A549 (cell line): Measurements from ENCODE around the gene NIPAL1. TPM values are rescaled to one million over a fixed set of nuclear protein-coding genes. Genes with fewer than 3 reads are reported as not detected.
"Not testable (repeated sequence)": the region's sequence is repeated elsewhere in the genome, so short reads cannot be mapped to it uniquely, and the experiment has no call there.

ENCODE experiments used
- ATAC-seq, 2 experiments: fragments of 200-7000 bp in 1 of 2; fragments of >200 bp in 1 of 2; cut with Nextera tagmentation in 1 of 2; cut with Tn5 transposase in 1 of 2; 3 replicates each; pipeline versions ENCODE4 v1.8.0 to v1.9.1; 2018 to 2020; ENCODE audit warnings: mild to moderate bottlenecking in 1 of 2, moderate library complexity in 1 of 2
- CTCF ChIA-PET: fragments of 300-600 bp; sonication (Branson Sonifier 250); formaldehyde crosslinking; extraction: SDS; loops from one replicate; lab custom pipeline; 2021; ENCODE audit warnings: antibody characterized with exemption, inconsistent platforms; lab: Yijun Ruan, JAX
- POLR2A ChIA-PET: fragments of 350-600 bp; formaldehyde crosslinking; extraction: SDS; loops from one replicate; lab custom pipeline; 2021; ENCODE audit warnings: antibody characterized with exemption, inconsistent platforms; lab: Yijun Ruan, JAX
- DNase-seq, 2 experiments: peaks; one replicate each; pipeline versions ENCODE4 v3.0.0 to v3.0.0-alpha.2; 2011 to 2016; ENCODE audit warnings: low read depth in 1 of 2, low spot score in 1 of 2
- FAIRE-seq: peaks from 2 replicates; lab custom pipeline; 2011; peaks lifted over from hg19 to GRCh38; lab: Jason Lieb, UNC
- H3K27ac ChIP-seq, 2 experiments: fragments of >200 bp; sonication (Bioruptor Twin); formaldehyde crosslinking; 3 replicates each; pipeline ENCODE4 v1.5.1; 2016 to 2017
- H3K4me1 ChIP-seq: fragments of >200 bp; sonication (Bioruptor Twin); formaldehyde crosslinking; 3 replicates; pipeline ENCODE4 v1.6.1; 2016
- H3K4me2 ChIP-seq: fragments of >200 bp; sonication (Bioruptor Twin); formaldehyde crosslinking; 3 replicates; pipeline ENCODE4 v1.6.1; 2016
- H3K4me3 ChIP-seq: fragments of >200 bp; sonication (Bioruptor Twin); formaldehyde crosslinking; 3 replicates; pipeline ENCODE4 v1.5.1; 2016
- H3K9me3 ChIP-seq: fragments of >200 bp; sonication (Bioruptor Twin); formaldehyde crosslinking; 3 replicates; pipeline ENCODE4 v1.6.1; 2016
- CHD4 ChIP-seq: fragments of 200-600 bp; sonication (generic); IDR thresholded peaks from 2 replicates; pipeline ENCODE4 v1.6.1; 2016; ENCODE audit warnings: antibody characterized with exemption, mild to moderate bottlenecking, borderline replicate concordance
- EP300 ChIP-seq, 2 experiments: fragments of >200 bp; sonication (Bioruptor Twin); formaldehyde crosslinking; IDR thresholded peaks; 2 replicates in 1 of 2; 3 replicates in 1 of 2; pipeline ENCODE4 v1.6.1; 2016 to 2017
- ESRRA ChIP-seq: fragments of 150-350 bp; IDR thresholded peaks from 2 replicates; pipeline ENCODE4 v1.6.1; 2014; ENCODE audit warnings: mild to moderate bottlenecking, low read length, borderline replicate concordance
- GATA3 ChIP-seq: IDR thresholded peaks from 2 replicates; pipeline ENCODE4 v1.6.1; 2012; ENCODE audit warnings: borderline replicate concordance
- HOXA7 ChIP-seq: fragments of 250-450 bp; sonication (Bioruptor Pico); IDR thresholded peaks from 2 replicates; pipeline ENCODE4 v1.5.0; 2020; ENCODE audit warnings: mild to moderate bottlenecking, moderate library complexity
- HOXB5 ChIP-seq: fragments of 250-450 bp; sonication (Bioruptor Pico); IDR thresholded peaks from 2 replicates; pipeline ENCODE4 v1.5.0; 2020; ENCODE audit warnings: mild to moderate bottlenecking, moderate library complexity
- JUN ChIP-seq, 2 experiments: fragments of >200 bp; sonication (Bioruptor Twin); formaldehyde crosslinking; IDR thresholded peaks; 2 replicates in 1 of 2; 3 replicates in 1 of 2; pipeline ENCODE4 v1.6.1; 2016 to 2017
- JUNB ChIP-seq: fragments of >200 bp; sonication (Bioruptor Twin); formaldehyde crosslinking; IDR thresholded peaks from 2 replicates; pipeline ENCODE4 v1.6.1; 2016
- KDM5A ChIP-seq: fragments of 200-600 bp; sonication (generic); IDR thresholded peaks from 2 replicates; pipeline ENCODE4 v1.6.1; 2016; ENCODE audit warnings: antibody characterized with exemption, mild to moderate bottlenecking
- PHF8 ChIP-seq: fragments of 200-600 bp; sonication (generic); IDR thresholded peaks from 2 replicates; pipeline ENCODE4 v1.6.1; 2016; ENCODE audit warnings: low read depth, mild to moderate bottlenecking, antibody characterized with exemption, moderate library complexity, borderline replicate concordance
- POLR2A ChIP-seq: IDR thresholded peaks from 2 replicates; pipeline ENCODE4 v1.6.1; 2012; ENCODE audit warnings: mild to moderate bottlenecking, low read length
- RNF2 ChIP-seq: fragments of 200-600 bp; sonication (generic); IDR thresholded peaks from 2 replicates; pipeline ENCODE4 v1.6.1; 2016; ENCODE audit warnings: low read depth, mild to moderate bottlenecking, antibody characterized with exemption, moderate library complexity, borderline replicate concordance
- ZC3H11A ChIP-seq: fragments of 450-650 bp; IDR thresholded peaks from 2 replicates; pipeline ENCODE4 v1.6.1; 2014; ENCODE audit warnings: antibody characterized with exemption, mild to moderate bottlenecking
- ZFP36 ChIP-seq: fragments of 450-650 bp; IDR thresholded peaks from 2 replicates; pipeline ENCODE4 v1.6.1; 2014; ENCODE audit warnings: borderline replicate concordance; ENCODE audit not compliant: partially characterized antibody
- WGBS: methylation state at CpG from one replicate; pipeline ENCODE4 v1.1.6; 2017; ENCODE audit errors: missing lambda C conversion rate; 5-methylcytosine and 5-hydroxymethylcytosine counted together
- polyA plus RNA-seq, 4 experiments: library from polyadenylated mRNA; depleted of rRNA in 3 of 4; stranded (reverse); fragments of >200 nt; fragmentation: RNase III in 1 of 4; extraction: RNeasy Plus Mini Kit Qiagen cat#74134 plus additional on column Dnase treatment in 1 of 4; gene quantifications; 2 replicates in 3 of 4; 3 replicates in 1 of 4; pipeline ENCODE4 v1.2.3, GENCODE V29; 2011 to 2017
- TF ChIP-seq, protein P1 (sequence below): fragments of 150-350 bp; IDR thresholded peaks from 2 replicates; pipeline ENCODE4 v1.6.1; 2014; ENCODE audit warnings: low read depth, mild to moderate bottlenecking, low read length
- TF ChIP-seq, protein P2 (sequence below): IDR thresholded peaks from 2 replicates; pipeline ENCODE4 v1.6.1; 2012
- TF ChIP-seq, protein P3 (sequence below): fragments of 250-450 bp; sonication (Bioruptor Pico); IDR thresholded peaks from 2 replicates; pipeline ENCODE4 v1.5.0; 2020; ENCODE audit warnings: low read depth, mild to moderate bottlenecking, moderate library complexity
- TF ChIP-seq, protein P4 (sequence below): fragments of >200 bp; sonication (Bioruptor Twin); formaldehyde crosslinking; IDR thresholded peaks from 3 replicates; pipeline ENCODE4 v1.5.1; 2016
- TF ChIP-seq, protein P5 (sequence below): IDR thresholded peaks from 2 replicates; pipeline ENCODE4 v1.6.1; 2012
- TF ChIP-seq, protein P6 (sequence below): fragments of >200 bp; sonication (Bioruptor Twin); formaldehyde crosslinking; IDR thresholded peaks from 3 replicates; pipeline ENCODE4 v1.6.1; 2016

NIPAL1 gene
- polyA plus RNA-seq, 2 of the 4 experiments (the other 2 are of a cell fraction) = 0.41 to 0.47 TPM

DNA sequence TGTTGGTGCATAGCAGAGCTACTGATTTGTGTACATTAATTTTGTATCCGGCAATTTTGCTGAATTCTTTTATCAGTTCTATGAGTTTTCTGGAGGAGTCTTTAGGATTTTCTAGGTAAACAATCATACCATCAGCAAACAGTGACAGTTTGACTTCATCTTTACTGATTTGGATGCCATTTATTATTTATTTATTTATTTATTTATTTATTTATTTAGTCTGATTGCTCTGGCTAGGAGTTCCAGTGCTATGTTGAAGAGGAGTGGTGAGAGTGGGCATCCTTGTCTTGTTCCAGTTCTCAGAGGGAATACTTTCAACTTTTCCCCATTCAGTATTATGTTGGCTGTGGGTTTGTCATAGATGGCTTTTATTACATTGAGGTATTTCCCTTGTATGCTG, 24.1 kb upstream of the NIPAL1 start:
- H3K27ac ChIP-seq, POLR2A ChIA-PET, DNase-seq, ATAC-seq, CTCF ChIA-PET, FAIRE-seq, H3K9me3 ChIP-seq, H3K4me2 ChIP-seq, H3K4me3 ChIP-seq, H3K4me1 ChIP-seq: not testable (repeated sequence)
- WGBS = 82% methylated on average over 1 of the region's 1 CpG
- TF ChIP-seq ZC3H11A = peak; percentile 59

DNA sequence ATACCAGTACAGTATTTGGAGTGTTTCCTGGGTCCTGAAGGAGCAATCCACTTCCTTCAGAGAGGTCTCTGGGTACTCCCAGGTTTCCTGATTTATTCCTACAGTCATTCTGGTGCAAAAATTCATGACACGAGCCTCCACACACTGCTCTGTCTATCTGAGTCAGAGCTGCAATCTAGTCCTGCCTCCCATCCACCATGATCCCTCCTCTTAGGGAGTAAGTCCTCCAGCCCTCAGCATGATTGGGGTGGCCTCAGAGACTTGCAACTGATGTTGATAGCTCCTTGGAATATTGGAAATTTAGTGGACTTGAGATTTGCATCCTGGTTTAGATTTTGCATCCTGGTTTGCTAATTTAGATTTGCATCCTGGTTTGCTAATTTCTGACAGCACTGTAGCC, 20.6 kb upstream of the NIPAL1 start:
- no peak for ATAC-seq
- 0% methylated on average over 1 of the region's 1 CpG for WGBS
- CTCF ChIA-PET = no interaction called here

DNA sequence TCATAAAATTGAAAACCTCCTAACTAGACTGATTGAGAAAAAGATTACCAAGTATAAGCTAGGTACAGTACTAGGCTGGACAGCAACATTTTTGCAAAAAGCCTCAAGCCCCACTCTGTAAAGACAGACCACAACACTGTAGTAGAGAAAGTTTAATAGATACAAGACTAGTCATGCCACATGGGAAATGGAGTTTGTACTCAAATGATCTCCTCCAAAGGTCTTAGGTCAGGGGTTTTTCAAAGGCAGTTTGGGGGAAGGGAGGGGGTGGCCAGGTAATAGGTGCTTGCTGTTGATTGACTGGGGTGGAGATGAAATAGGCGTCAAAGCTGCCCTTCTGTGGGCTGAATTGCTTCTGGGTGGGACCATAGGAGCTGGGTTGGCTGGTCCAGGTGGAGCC, 14.3 kb upstream of the NIPAL1 start:
- POLR2A ChIA-PET = no interaction called here
- FAIRE-seq (no peak), ATAC-seq (no peak), DNase-seq (no peak)
- Histone ChIP-seq H3K4me3 (no peak overlapping the region), H3K27ac (no peak overlapping the region), H3K4me1 (no peaks in the 10 kb centered on the region), H3K4me2 (no peak overlapping the region), H3K9me3 (0 out of 3 replicates have a peak, but pooled peaks cover 1% of the 10 kb centered on the region)
- CTCF ChIA-PET = interaction anchor here (0.6 to 2.5 kb wide), 5 partner anchors 13 to 85 kb away, joined by 3 to 6 read pairs (median 3); no protein-coding TSS in a partner anchor
- TF ChIP-seq HOXB5 = no peak
- TF ChIP-seq, protein P1, sequence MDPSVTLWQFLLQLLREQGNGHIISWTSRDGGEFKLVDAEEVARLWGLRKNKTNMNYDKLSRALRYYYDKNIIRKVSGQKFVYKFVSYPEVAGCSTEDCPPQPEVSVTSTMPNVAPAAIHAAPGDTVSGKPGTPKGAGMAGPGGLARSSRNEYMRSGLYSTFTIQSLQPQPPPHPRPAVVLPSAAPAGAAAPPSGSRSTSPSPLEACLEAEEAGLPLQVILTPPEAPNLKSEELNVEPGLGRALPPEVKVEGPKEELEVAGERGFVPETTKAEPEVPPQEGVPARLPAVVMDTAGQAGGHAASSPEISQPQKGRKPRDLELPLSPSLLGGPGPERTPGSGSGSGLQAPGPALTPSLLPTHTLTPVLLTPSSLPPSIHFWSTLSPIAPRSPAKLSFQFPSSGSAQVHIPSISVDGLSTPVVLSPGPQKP = no peak
- TF ChIP-seq, protein P2, sequence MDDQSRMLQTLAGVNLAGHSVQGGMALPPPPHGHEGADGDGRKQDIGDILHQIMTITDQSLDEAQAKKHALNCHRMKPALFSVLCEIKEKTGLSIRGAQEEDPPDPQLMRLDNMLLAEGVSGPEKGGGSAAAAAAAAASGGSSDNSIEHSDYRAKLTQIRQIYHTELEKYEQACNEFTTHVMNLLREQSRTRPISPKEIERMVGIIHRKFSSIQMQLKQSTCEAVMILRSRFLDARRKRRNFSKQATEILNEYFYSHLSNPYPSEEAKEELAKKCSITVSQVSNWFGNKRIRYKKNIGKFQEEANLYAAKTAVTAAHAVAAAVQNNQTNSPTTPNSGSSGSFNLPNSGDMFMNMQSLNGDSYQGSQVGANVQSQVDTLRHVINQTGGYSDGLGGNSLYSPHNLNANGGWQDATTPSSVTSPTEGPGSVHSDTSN = no peak
- TF ChIP-seq, protein P3, sequence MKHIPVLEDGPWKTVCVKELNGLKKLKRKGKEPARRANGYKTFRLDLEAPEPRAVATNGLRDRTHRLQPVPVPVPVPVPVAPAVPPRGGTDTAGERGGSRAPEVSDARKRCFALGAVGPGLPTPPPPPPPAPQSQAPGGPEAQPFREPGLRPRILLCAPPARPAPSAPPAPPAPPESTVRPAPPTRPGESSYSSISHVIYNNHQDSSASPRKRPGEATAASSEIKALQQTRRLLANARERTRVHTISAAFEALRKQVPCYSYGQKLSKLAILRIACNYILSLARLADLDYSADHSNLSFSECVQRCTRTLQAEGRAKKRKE = no peak
- no peak for TF ChIP-seq HOXA7 (CRISPR knock-in tag)
- TF ChIP-seq, protein P4, sequence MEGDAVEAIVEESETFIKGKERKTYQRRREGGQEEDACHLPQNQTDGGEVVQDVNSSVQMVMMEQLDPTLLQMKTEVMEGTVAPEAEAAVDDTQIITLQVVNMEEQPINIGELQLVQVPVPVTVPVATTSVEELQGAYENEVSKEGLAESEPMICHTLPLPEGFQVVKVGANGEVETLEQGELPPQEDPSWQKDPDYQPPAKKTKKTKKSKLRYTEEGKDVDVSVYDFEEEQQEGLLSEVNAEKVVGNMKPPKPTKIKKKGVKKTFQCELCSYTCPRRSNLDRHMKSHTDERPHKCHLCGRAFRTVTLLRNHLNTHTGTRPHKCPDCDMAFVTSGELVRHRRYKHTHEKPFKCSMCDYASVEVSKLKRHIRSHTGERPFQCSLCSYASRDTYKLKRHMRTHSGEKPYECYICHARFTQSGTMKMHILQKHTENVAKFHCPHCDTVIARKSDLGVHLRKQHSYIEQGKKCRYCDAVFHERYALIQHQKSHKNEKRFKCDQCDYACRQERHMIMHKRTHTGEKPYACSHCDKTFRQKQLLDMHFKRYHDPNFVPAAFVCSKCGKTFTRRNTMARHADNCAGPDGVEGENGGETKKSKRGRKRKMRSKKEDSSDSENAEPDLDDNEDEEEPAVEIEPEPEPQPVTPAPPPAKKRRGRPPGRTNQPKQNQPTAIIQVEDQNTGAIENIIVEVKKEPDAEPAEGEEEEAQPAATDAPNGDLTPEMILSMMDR = no peak
- TF ChIP-seq KDM5A = no peak
- TF ChIP-seq ESRRA = no peak
- TF ChIP-seq, protein P5, sequence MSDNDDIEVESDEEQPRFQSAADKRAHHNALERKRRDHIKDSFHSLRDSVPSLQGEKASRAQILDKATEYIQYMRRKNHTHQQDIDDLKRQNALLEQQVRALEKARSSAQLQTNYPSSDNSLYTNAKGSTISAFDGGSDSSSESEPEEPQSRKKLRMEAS = no peak
- TF ChIP-seq, protein P6, sequence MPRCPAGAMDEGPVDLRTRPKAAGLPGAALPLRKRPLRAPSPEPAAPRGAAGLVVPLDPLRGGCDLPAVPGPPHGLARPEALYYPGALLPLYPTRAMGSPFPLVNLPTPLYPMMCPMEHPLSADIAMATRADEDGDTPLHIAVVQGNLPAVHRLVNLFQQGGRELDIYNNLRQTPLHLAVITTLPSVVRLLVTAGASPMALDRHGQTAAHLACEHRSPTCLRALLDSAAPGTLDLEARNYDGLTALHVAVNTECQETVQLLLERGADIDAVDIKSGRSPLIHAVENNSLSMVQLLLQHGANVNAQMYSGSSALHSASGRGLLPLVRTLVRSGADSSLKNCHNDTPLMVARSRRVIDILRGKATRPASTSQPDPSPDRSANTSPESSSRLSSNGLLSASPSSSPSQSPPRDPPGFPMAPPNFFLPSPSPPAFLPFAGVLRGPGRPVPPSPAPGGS = no peak
- TF ChIP-seq JUN (IDR thresholded peaks at IDR 0.05) = no peak
- TF ChIP-seq ZFP36 = no peak
- WGBS = 6% methylated on average over 1 of the region's 1 CpG

More for the DNA sequence above, 20.6 kb upstream of the NIPAL1 start:
- POLR2A ChIA-PET = no interaction called here
- Histone ChIP-seq H3K27ac (no peak overlapping the region), H3K9me3 (no peaks in the 10 kb centered on the region), H3K4me3 (no peak overlapping the region), H3K4me1 (no peaks in the 10 kb centered on the region)
- no peak for FAIRE-seq
- no peak for TF ChIP-seq RNF2
- TF ChIP-seq JUNB = no peak
- TF ChIP-seq EP300 (IDR thresholded peaks at IDR 0.05) = no peak
- no peak for TF ChIP-seq GATA3
- no peak for TF ChIP-seq PHF8
- no peak for TF ChIP-seq CHD4
- TF ChIP-seq POLR2A = no peak
- TF ChIP-seq, all 56 proteins: peak for 0
- DNase-seq = no peak
- no peak overlapping the region for H3K4me2 ChIP-seq
